Activated effector memory CD4-positive, alpha-beta T cell treated with anti-CD3 and anti-CD28 coated beads, Interleukin-2, amount 50 U/mL, for 16 hours (primary cell): ENCODE data around the gene TTR.

Experiments
- DNase-seq: peaks from one replicate; pipeline ENCODE4 v3.0.0-alpha.2; 2020

The TTR gene

GRCh38 chr18:31581498-31582197 lies 10.0 kb upstream of the TTR start:
- no peak for DNase-seq

GRCh38 chr18:31583185-31583854 lies 8.4 kb upstream of the TTR start:
- no peak for DNase-seq

DNA sequence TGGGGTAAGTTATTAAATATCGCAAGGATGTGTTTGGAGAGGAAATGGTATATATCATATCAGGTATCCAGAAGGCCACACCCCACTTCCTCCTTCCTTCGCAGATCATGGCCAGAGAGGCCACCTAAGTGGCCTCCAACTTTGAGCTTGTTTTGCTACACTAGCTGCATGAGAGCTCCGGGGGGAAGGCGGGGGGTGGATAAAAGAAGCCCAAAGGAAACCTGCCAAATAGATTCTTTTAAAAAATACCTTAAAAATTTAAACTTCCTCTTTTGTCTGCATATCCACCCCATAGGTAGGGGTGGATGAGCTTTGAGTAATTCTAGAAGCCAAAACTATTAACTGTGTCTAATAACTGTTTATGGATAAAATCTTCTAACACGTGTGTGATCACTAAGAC lies 5.7 kb upstream of the TTR start:
- DNase-seq, result no peak

DNA sequence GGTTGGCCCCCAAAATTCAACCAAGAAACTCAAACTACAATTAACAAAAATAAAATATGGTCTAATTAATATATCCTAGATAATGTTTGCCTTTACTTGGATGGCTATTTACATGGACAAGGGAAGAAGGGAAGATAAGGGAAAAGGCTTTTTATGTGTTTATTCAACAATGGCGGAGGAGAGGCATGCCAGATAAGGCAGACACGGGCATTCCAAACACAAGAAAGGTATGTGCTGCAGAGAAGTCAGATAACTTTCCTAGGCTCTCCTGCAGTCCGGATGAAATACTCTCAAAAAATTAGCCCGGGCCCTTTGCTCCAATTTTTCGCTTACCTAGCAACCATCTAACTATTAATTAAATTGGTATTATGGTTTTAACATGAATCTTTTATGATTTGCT lies 5.1 kb upstream of the TTR start:
- DNase-seq, result no peak

DNA sequence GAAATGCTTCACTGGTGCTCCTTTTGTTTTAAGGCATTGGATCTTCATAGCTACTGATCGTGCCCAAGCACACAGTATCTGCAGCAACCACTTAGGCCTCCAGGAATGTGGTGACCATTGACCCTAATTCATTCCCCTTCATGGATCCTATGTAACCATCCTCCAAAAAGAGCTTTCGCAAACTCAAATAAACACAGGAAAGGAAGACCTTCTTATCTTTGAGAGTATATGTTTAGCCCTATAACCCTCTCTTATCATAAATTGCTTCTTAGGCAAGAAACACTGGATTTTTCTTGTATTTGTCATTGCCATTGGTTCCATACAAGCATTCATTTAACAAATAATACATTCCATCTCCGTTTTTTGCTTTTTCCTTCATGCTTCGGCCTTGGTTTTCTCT lies 4.1 kb upstream of the TTR start:
- DNase-seq, result no peak

DNA sequence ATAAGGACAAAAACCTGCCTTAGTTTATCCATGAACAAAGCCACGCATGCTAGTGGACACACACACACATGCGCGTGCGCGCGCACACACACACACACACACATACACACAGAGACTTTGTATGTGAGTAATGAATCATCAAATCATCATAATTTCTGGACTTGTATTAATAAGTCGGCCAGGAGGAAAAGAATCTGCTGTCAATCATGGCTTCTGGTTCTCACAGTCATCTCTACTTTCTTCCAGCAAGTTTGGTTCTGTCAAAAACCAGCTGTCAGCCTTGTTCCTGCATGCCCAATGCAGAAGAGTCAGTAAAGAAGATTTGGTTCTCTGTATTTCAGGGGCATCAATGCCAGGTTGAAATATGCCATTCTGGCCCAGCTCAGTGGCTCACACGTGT lies 1.1 kb upstream of the TTR start:
- no peak for DNase-seq

GRCh38 chr18:31591113-31591512 lies 564 bp upstream of the TTR start:
- no peak for DNase-seq

GRCh38 chr18:31592506-31593157 lies 955 bp downstream of the TTR start:
- no peak for DNase-seq

DNA sequence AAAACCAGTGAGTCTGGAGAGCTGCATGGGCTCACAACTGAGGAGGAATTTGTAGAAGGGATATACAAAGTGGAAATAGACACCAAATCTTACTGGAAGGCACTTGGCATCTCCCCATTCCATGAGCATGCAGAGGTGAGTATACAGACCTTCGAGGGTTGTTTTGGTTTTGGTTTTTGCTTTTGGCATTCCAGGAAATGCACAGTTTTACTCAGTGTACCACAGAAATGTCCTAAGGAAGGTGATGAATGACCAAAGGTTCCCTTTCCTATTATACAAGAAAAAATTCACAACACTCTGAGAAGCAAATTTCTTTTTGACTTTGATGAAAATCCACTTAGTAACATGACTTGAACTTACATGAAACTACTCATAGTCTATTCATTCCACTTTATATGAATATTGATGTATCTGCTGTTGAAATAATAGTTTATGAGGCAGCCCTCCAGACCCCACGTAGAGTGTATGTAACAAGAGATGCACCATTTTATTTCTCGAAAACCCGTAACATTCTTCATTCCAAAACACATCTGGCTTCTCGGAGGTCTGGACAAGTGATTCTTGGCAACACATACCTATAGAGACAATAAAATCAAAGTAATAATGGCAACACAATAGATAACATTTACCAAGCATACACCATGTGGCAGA lies 3.6 kb downstream of the TTR start:
- no peak for DNase-seq

GRCh38 chr18:31596081-31596872 lies 4.6 kb downstream of the TTR start:
- no peak for DNase-seq

GRCh38 chr18:31598021-31598805 lies 6.5 kb downstream of the TTR start:
- DNase-seq, result no peak

- DNase-seq, result no peak
Observed at GRCh38 chr18:31603315-31603714, 11.6 kb downstream of the TTR start.

GRCh38 chr18:31606265-31606664 lies 14.6 kb downstream of the TTR start:
- DNase-seq, result no peak

- DNase-seq, result no peak
Observed at GRCh38 chr18:31607384-31607783, 15.7 kb downstream of the TTR start.

DNA sequence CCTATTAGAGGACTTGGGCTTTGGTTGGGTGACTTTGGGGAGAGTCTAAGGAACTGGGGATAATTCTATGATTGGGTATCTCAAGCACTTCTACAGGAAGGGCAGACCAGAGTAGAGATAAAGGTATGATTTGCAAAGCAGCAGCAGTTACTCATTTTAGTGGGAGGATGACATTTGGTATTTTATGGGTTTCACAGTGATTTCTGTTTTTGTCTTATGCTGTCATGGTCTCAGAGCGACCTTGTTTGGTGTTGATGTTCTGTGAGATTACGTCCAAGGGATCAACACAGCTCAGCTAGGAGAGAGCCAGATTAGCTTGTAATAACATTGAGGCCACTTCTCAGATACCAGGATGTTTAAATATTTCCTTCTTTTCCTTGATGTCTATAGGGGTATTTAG lies 18.2 kb downstream of the TTR start:
- no peak for DNase-seq

- no peak for DNase-seq
Observed at GRCh38 chr18:31610286-31611205, 18.9 kb downstream of the TTR start.

DNA sequence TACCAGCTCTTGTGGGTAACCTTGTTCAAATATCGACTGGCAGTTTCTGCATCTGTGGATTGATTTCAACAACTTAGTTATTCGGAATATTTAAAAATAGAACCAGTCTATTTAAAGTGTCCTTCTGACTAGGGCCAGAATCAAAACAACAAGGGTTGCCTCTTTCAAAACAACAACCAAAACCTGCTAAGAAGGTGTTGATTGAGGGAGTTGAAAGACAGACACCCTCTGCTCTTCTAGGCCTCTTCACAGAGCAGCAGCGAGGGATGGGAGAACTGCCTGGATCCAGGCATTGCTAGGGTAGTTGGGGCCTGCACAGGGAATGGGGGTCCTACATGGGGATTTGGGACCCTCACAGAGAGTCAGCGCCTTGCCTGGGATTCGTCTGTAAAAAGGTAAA lies 19.8 kb downstream of the TTR start:
- no peak for DNase-seq

DNA sequence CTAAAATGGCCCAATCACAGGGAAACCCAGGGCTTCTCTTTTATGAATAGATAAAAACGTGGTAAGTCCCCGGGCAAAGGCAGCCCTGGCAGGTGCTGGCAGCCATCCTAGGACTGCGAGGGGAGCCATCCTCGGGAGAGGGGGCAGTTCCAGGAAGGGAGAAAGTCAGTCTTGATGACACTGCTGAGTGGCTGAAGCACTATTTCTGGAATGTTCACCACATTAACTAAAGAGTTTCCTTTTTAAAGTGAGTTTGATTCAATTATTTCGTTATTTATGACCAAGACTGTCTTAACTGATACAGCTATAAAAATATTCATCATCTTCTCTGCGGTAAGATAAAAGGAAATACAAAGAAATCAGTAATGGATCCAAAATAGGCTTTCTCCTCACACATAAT lies 20.4 kb downstream of the TTR start:
- no peak for DNase-seq

DNA sequence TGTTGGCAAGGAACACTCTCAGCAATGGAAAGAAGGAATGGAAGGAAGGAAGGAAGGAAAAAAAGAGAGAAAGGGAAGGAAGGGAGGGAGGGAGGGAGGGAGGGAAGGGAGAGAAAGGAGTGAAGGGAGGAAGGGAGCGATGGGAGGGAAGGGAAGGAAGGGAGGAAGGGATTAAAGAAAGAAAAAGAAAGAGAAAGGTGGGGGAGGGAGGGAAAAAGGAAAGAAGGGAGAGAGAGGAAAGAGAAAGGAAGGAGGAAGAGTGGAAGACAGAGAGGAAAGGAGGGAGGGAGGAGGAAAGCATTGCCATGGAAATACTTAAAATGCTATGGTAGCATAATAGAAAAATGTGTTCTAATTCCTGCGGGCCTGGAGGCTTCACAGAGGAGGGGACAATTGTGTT lies 22.4 kb downstream of the TTR start:
- no peak for DNase-seq

DNA sequence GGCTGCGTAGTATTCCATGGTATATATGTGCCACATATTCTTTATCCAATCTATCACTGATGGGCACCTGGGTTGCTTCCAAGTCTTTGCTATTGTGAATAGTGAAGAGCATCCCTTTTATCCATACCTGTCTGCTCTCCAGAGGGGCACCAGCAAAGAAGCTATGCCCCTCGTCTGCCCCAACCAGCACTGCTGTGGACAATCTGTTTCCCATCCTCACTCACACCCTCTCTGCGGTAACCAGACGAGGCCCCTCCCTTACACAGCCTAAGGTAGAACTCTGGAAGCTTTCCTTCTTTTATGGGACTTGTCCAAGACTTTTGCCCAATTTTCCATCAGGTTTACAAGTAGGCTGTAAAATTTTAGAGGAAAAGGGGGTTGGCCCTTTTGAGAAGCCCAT lies 24.9 kb downstream of the TTR start:
- no peak for DNase-seq
